HepG2 (cell line): ENCODE results near the gene CMTM8. TPM values are rescaled to one million over a fixed set of nuclear protein-coding genes. Genes with fewer than 3 reads are reported as not detected.
A peak's percentile ranks its signal among the peaks of the same experiment; 100 is the strongest.

Source experiments
- AHDC1 ChIP-seq: sonication (generic); formaldehyde crosslinking; IDR thresholded peaks from 2 replicates; pipeline ENCODE4 v1.5.1; 2020; ENCODE audit warnings: mild to moderate bottlenecking, missing genetic modification reagents, borderline replicate concordance
- ATF5 ChIP-seq: sonication (generic); formaldehyde crosslinking; IDR thresholded peaks from 2 replicates; pipeline ENCODE4 v1.4.0; 2020; ENCODE audit warnings: mild to moderate bottlenecking, low read depth, missing genetic modification reagents
- EP300 ChIP-seq, 3 experiments: sonication (generic) in 1 of 3; formaldehyde crosslinking in 1 of 3; IDR thresholded peaks; 2 replicates each; pipeline versions ENCODE4 v1.5.1 to v1.6.1; 2011 to 2020; ENCODE audit warnings: low read depth in 2 of 3, low read length in 2 of 3, borderline replicate concordance in 1 of 3, improper control_type of control experiment in 1 of 3, mild to moderate bottlenecking in 1 of 3, missing genetic modification reagents in 1 of 3, moderate library complexity in 1 of 3
- HIVEP1 ChIP-seq: sonication (generic); formaldehyde crosslinking; IDR thresholded peaks from 2 replicates; pipeline ENCODE4 v1.4.0; 2020; ENCODE audit warnings: mild to moderate bottlenecking, missing genetic modification reagents
- MAFG ChIP-seq: sonication (generic); formaldehyde crosslinking; IDR thresholded peaks from 2 replicates; pipeline ENCODE4 v1.5.1; 2020; ENCODE audit warnings: mild to moderate bottlenecking, missing genetic modification reagents
- NCOR1 ChIP-seq: fragments of 200-600 bp; sonication (generic); IDR thresholded peaks from 2 replicates; pipeline ENCODE4 v1.7.0; 2017; ENCODE audit warnings: antibody characterized with exemption, low read length, borderline replicate concordance
- POLR2G ChIP-seq: fragments of 200-400 bp; formaldehyde crosslinking; IDR thresholded peaks from 2 replicates; pipeline ENCODE4 v1.6.1; 2018; ENCODE audit warnings: mild to moderate bottlenecking, low read depth, low read length, moderate library complexity
- XBP1 ChIP-seq: sonication (generic); formaldehyde crosslinking; IDR thresholded peaks from 2 replicates; pipeline ENCODE4 v1.5.0; 2020; ENCODE audit warnings: missing genetic modification reagents
- ZBTB43 ChIP-seq: sonication (generic); formaldehyde crosslinking; conservative IDR thresholded peaks from 2 replicates; pipeline ENCODE4 v1.4.0; 2020; ENCODE audit warnings: missing genetic modification reagents
- ZC3H13 ChIP-seq: sonication (generic); formaldehyde crosslinking; IDR thresholded peaks from 2 replicates; pipeline ENCODE4 v1.8.1; 2023; ENCODE audit warnings: mild to moderate bottlenecking, missing genetic modification reagents, moderate library complexity
- ZEB1 ChIP-seq: IDR thresholded peaks from 2 replicates; pipeline ENCODE4 v1.6.1; 2012; ENCODE audit warnings: mild to moderate bottlenecking, low read depth, inconsistent platforms; ENCODE audit not compliant: insufficient replicate concordance
- ZKSCAN8 ChIP-seq: IDR thresholded peaks from 2 replicates; pipeline ENCODE4 v1.6.1; 2016; ENCODE audit warnings: borderline replicate concordance, missing genetic modification reagents, missing compliant biosample characterization
- ZMYM4 ChIP-seq: sonication (generic); formaldehyde crosslinking; IDR thresholded peaks from 2 replicates; pipeline ENCODE4 v1.8.1; 2023; ENCODE audit warnings: mild to moderate bottlenecking, missing genetic modification reagents
- ZNF17 ChIP-seq: sonication (generic); formaldehyde crosslinking; IDR thresholded peaks from 2 replicates; pipeline ENCODE4 v1.5.0; 2020; ENCODE audit warnings: mild to moderate bottlenecking, missing genetic modification reagents
- ZNF256 ChIP-seq: sonication (generic); formaldehyde crosslinking; conservative IDR thresholded peaks from 2 replicates; pipeline ENCODE4 v1.4.0; 2020; ENCODE audit warnings: missing genetic modification reagents
- ZNF703 ChIP-seq: sonication (generic); formaldehyde crosslinking; IDR thresholded peaks from 2 replicates; pipeline ENCODE4 v1.5.1; 2020; ENCODE audit warnings: missing genetic modification reagents, mild to moderate bottlenecking, moderate library complexity, borderline replicate concordance
- polyA plus RNA-seq, 8 experiments: library from polyadenylated mRNA; depleted of rRNA in 3 of 8; stranded (reverse) in 7 of 8; unstranded in 1 of 8; fragments of >200 nt; fragmentation: Illumina TruSeq in 4 of 8; extraction: Trizol in 4 of 8; gene quantifications; 2 replicates each; pipeline versions ENCODE4 v1.2.1 to v1.2.3, GENCODE V29; 2011 to 2016; ENCODE audit warnings: low read depth in 4 of 8, missing spikeins in 1 of 8, mixed read lengths in 1 of 8; ENCODE audit not compliant: insufficient read depth in 1 of 8
- total RNA-seq, 5 experiments: library from RNA; depleted of rRNA; stranded (reverse); fragments of >200 nt; fragmentation: Illumina TruSeq; extraction: Trizol; gene quantifications; 2 replicates each; pipeline ENCODE4 v1.2.3, GENCODE V29; 2016; ENCODE audit warnings: low read depth in 1 of 5
- TF ChIP-seq, protein P1 (sequence below): sonication (generic); formaldehyde crosslinking; conservative IDR thresholded peaks from 2 replicates; pipeline ENCODE4 v1.4.0; 2020; ENCODE audit warnings: mild to moderate bottlenecking, missing genetic modification reagents, moderate library complexity

Gene CMTM8
- total and polyA plus RNA-seq, 2 of the 13 experiments (the other 11 are each of a cell fraction or from before 2014, with no cell fraction given): 8.9 to 15.8 TPM

DNA sequence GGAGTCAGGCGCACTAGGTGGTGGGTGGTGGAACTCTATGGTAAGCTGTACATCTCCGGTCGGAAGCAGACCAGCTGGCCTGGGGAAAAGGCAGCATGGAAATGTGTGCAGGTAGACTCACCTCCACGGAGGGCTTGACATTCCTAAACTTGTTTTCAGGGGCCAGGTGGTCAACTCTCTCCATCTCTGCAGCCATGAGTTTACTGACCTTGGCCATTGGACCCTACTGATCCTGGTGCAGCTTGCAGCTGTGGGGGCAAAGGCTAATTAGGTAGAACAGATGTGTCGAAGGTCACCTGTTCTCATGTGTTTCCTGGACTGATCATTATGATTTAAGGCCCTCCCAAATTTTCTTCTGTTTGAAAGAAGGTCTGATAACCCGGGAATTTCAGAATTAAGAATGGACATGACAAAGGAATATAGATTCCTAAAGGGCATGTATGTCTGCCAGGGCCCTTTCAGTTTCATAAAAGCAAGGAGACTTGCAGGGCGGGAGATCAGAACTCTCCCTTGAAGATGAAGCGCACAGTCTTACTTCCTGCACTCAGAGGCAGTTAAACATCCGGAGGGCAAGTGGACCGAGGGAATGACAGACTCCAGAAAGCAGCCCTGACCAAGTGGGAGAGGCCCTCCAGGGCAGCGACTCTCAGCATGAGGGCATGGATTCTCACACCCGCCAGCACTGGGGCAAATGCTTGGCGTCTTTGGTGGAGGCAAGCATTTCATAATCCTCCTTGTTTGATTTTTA is 97.1 kb downstream of the CMTM8 start (continued):
- TF ChIP-seq HIVEP1 (no peak), MAFG (CRISPR knock-in tag) (no peak), ZBTB43 (no peak), NCOR1 (0 out of 2 replicates have a peak, but pooled peaks have one; percentile 62), EP300 (IDR thresholded peaks at IDR 0.05; ENCODE audit: low read depth in 2 of 2, low read length in 2 of 2) (0 out of 4 replicates have a peak, but pooled peaks of 1 of the 2 experiments have one; percentile 15), EP300 (CRISPR knock-in tag; IDR thresholded peaks at IDR 0.05; ENCODE audit: borderline replicate concordance) (no peak), POLR2G (no peak), ZKSCAN8 (CRISPR knock-in tag) (no peak), XBP1 (CRISPR knock-in tag) (no peak), ZEB1 (peak; percentile 93), ZNF703 (CRISPR knock-in tag) (no peak), ZC3H13 (CRISPR knock-in tag) (no peak), ATF5 (CRISPR knock-in tag) (no peak), ZMYM4 (CRISPR knock-in tag) (peak; percentile 47; the same call in 1 of the 2 replicates), ZNF17 (CRISPR knock-in tag) (no peak), ZNF256 (CRISPR knock-in tag) (no peak), AHDC1 (CRISPR knock-in tag) (peak; percentile 54; the same call in 1 of the 2 replicates)
- TF ChIP-seq, protein P1, sequence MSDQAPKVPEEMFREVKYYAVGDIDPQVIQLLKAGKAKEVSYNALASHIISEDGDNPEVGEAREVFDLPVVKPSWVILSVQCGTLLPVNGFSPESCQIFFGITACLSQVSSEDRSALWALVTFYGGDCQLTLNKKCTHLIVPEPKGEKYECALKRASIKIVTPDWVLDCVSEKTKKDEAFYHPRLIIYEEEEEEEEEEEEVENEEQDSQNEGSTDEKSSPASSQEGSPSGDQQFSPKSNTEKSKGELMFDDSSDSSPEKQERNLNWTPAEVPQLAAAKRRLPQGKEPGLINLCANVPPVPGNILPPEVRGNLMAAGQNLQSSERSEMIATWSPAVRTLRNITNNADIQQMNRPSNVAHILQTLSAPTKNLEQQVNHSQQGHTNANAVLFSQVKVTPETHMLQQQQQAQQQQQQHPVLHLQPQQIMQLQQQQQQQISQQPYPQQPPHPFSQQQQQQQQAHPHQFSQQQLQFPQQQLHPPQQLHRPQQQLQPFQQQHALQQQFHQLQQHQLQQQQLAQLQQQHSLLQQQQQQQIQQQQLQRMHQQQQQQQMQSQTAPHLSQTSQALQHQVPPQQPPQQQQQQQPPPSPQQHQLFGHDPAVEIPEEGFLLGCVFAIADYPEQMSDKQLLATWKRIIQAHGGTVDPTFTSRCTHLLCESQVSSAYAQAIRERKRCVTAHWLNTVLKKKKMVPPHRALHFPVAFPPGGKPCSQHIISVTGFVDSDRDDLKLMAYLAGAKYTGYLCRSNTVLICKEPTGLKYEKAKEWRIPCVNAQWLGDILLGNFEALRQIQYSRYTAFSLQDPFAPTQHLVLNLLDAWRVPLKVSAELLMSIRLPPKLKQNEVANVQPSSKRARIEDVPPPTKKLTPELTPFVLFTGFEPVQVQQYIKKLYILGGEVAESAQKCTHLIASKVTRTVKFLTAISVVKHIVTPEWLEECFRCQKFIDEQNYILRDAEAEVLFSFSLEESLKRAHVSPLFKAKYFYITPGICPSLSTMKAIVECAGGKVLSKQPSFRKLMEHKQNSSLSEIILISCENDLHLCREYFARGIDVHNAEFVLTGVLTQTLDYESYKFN (CRISPR knock-in tag): peak; percentile 65
